Measurements from ENCODE around the gene PER2. TPM values are rescaled to one million over a fixed set of nuclear protein-coding genes. Genes with fewer than 3 reads are reported as not detected.

Gene PER2
- total and polyA plus RNA-seq, 2 experiments from 2014 or later = 2.3 to 6.2 TPM

DNA sequence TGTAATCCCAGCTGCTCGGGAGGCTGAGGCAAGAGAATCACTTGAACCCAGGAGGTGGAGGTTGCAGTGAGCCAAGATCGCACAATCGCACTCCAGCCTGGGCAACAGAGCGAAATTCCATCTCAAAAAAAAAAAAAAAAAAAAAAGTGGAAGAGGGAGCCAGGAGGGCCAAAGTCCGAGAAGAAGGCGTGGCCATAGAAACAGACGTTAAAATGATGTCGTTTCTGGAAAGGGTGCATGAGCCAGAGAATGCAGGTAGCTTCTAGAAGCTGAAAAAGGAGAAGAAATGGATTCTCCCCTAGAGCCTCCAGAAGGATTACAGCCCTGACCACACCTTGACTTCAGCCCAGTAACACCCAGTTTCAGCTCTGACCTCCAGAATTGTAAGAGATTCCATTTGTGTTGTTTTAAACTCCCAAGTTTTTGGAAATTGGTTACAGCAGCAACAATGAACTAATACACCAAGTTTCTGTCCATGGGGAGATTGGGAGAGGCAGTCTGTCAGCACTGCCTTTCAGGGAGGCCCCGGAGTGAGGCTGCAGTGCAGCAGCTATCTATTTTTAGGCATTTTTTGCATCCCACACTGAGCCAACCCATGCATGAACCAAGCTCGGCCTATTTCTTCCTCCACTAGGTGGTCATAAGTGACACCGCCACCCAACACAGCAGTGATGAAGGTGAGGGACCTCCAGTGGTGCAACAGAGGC is 17.7 kb upstream of the PER2 start:
- no peaks in the 10 kb centered on the region for H3K4me1 ChIP-seq (ENCODE audit: insufficient read depth)
- H3K9me3 ChIP-seq (ENCODE audit: low read depth) = no peaks in the 10 kb centered on the region
- H3K9ac ChIP-seq = no peak overlapping the region
- H2AFZ ChIP-seq = no peak overlapping the region
- H3K36me3 ChIP-seq (ENCODE audit: low read depth) = no peaks in the 10 kb centered on the region
- 69 to 72% methylated on average over 11 of the region's 11 CpGs for WGBS, 2 experiments (ENCODE audit: low coverage in 1 of 2, low lambda C conversion rate in 2 of 2, missing lambda C conversion rate in 2 of 2)
- H3K27me3 ChIP-seq (replicated peaks; ENCODE audit: insufficient read depth) = no peaks in the 10 kb centered on the region
- no peak overlapping the region for H3K4me3 ChIP-seq
- no peaks in the 10 kb centered on the region for H4K20me1 ChIP-seq (ENCODE audit: insufficient read depth)
- H3K9me2 ChIP-seq (ENCODE audit: insufficient read depth) = no peaks in the 10 kb centered on the region
- H3K27ac ChIP-seq = no peak overlapping the region
- TF ChIP-seq EZH2 (IDR thresholded peaks at IDR 0.05; ENCODE audit: insufficient read depth, poor library complexity, severe bottlenecking) = no peak
- TF ChIP-seq EZH2phosphoT487 (IDR thresholded peaks at IDR 0.05; ENCODE audit: insufficient read depth, low read depth) = no peak
- H3K79me2 ChIP-seq (ENCODE audit: insufficient read depth) = no peaks in the 10 kb centered on the region
- H3F3A ChIP-seq (ENCODE audit: insufficient read depth) = 0 out of 2 replicates have a peak, but pooled peaks cover 4% of the 10 kb centered on the region
- in situ Hi-C loops (cut with MboI) = no loop called here
- DNase-seq = no peak
- H3K4me2 ChIP-seq (ENCODE audit: unreplicated experiment) = no peak overlapping the region

DNA sequence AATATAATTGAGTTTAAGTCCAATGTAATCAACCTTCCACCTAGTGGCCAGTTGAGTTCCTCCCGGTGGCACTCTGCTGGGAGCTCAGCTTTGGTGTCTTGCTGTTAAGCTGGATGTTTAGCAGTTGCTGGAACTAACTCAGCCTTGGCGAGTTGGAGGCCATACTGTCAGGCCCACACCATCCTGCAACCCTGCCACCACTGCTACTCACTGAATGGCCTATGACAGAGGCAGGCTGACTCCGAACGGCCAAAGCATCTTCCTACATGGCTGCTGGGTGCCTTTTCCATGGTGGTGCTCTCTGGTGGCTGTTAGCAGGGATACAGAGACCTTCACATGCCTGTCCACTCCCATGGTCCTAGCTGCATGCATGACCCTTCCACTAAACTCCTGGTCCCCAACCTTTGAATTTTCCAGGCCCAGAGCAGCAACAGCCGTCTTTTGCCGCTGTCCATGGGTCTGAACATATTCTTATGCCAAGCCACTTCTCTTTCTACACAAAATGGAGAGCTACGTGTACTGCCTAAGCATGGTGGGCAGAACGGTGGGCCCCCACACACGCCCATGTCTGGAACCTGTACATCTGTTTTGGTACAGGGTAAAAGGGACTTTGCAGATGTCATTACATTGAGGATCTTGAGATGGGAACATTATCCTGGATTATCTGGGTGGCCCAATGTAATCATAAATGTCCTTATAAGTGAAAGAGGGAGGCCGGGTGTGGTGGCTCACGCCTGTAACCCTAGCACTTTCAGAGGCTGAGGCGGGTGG is 16.9 kb upstream of the PER2 start:
- H3K9me2 ChIP-seq (ENCODE audit: insufficient read depth) = no peaks in the 10 kb centered on the region
- TF ChIP-seq EZH2 (IDR thresholded peaks at IDR 0.05; ENCODE audit: insufficient read depth, poor library complexity, severe bottlenecking) (no peak), EZH2phosphoT487 (IDR thresholded peaks at IDR 0.05; ENCODE audit: insufficient read depth, low read depth) (no peak)
- H3K36me3 ChIP-seq (ENCODE audit: low read depth) = no peaks in the 10 kb centered on the region
- no peak overlapping the region for H3K9ac ChIP-seq
- no peaks in the 10 kb centered on the region for H3K9me3 ChIP-seq (ENCODE audit: low read depth)
- H3K27ac ChIP-seq = no peak overlapping the region
- H3K4me1 ChIP-seq (ENCODE audit: insufficient read depth) = no peaks in the 10 kb centered on the region
- in situ Hi-C loops (cut with MboI) = no loop called here
- H3K4me3 ChIP-seq = no peak overlapping the region
- H3K79me2 ChIP-seq (ENCODE audit: insufficient read depth) = no peaks in the 10 kb centered on the region
- no peak overlapping the region for H3K4me2 ChIP-seq (ENCODE audit: unreplicated experiment)
- H3F3A ChIP-seq (ENCODE audit: insufficient read depth) = 0 out of 2 replicates have a peak, but pooled peaks cover 4% of the 10 kb centered on the region
- no peaks in the 10 kb centered on the region for H4K20me1 ChIP-seq (ENCODE audit: insufficient read depth)
- no peaks in the 10 kb centered on the region for H3K27me3 ChIP-seq (replicated peaks; ENCODE audit: insufficient read depth)
- WGBS, 2 experiments (ENCODE audit: low coverage in 1 of 2, low lambda C conversion rate in 2 of 2, missing lambda C conversion rate in 2 of 2) = 78% methylated on average over 12 of the region's 12 CpGs
- no peak overlapping the region for H2AFZ ChIP-seq
- no peak for DNase-seq

- Histone ChIP-seq H3K27ac (no peak overlapping the region), H3K27me3 (replicated peaks; ENCODE audit: insufficient read depth) (no peaks in the 10 kb centered on the region; the same call in 1 of the 2 replicates), H3K9ac (no peak overlapping the region), H3K9me3 (ENCODE audit: low read depth) (no peaks in the 10 kb centered on the region), H3K4me2 (ENCODE audit: unreplicated experiment) (no peak overlapping the region), H2AFZ (no peak overlapping the region), H3K4me3 (no peak overlapping the region), H3F3A (ENCODE audit: insufficient read depth) (0 out of 2 replicates have a peak, but pooled peaks cover 4% of the 10 kb centered on the region), H3K9me2 (ENCODE audit: insufficient read depth) (no peaks in the 10 kb centered on the region), H3K36me3 (ENCODE audit: low read depth) (no peaks in the 10 kb centered on the region), H4K20me1 (ENCODE audit: insufficient read depth) (no peaks in the 10 kb centered on the region), H3K4me1 (ENCODE audit: insufficient read depth) (no peaks in the 10 kb centered on the region), H3K79me2 (ENCODE audit: insufficient read depth) (no peaks in the 10 kb centered on the region)
- TF ChIP-seq EZH2phosphoT487 (IDR thresholded peaks at IDR 0.05; ENCODE audit: insufficient read depth, low read depth) = no peak
- no peak for TF ChIP-seq EZH2 (IDR thresholded peaks at IDR 0.05; ENCODE audit: insufficient read depth, poor library complexity, severe bottlenecking)
- no peak for DNase-seq
- in situ Hi-C loops (cut with MboI) = no loop called here
- WGBS, 2 experiments (ENCODE audit: low coverage in 1 of 2, low lambda C conversion rate in 2 of 2, missing lambda C conversion rate in 2 of 2) = 81 to 85% methylated on average over 6 of the region's 6 CpGs
Measured at GRCh38 chr2:238304116-238304515, 15.7 kb upstream of the PER2 start.

DNA sequence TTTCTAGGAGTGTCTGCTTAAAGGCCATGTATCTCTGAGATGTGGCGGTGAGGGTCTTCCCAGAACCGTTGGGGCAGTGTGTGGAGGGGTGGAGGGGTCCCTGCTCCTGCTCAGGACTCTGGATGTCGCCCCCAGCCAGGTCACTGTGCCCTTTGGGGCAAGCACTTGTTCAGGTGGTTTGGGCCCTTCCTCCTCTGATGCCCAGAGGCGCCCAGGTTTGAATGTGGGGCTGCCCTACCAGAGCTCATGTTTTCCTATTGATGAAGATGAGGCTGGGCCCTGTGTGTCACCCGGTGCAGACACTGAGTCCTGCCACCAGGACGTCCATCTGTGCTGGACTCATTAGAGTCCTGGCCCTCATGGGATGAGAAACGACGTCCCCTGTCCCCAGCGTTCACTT is 14.3 kb upstream of the PER2 start:
- no peak for DNase-seq
- H3K27me3 ChIP-seq (replicated peaks; ENCODE audit: insufficient read depth) = no peaks in the 10 kb centered on the region; the same call in 1 of the 2 replicates
- H3F3A ChIP-seq (ENCODE audit: insufficient read depth) = 0 out of 2 replicates have a peak, but pooled peaks cover 4% of the 10 kb centered on the region
- no peaks in the 10 kb centered on the region for H3K9me2 ChIP-seq (ENCODE audit: insufficient read depth)
- H2AFZ ChIP-seq = no peak overlapping the region
- no peaks in the 10 kb centered on the region for H3K4me1 ChIP-seq (ENCODE audit: insufficient read depth)
- no peak for TF ChIP-seq EZH2 (IDR thresholded peaks at IDR 0.05; ENCODE audit: insufficient read depth, poor library complexity, severe bottlenecking)
- TF ChIP-seq EZH2phosphoT487 (IDR thresholded peaks at IDR 0.05; ENCODE audit: insufficient read depth, low read depth) = no peak
- H3K9ac ChIP-seq = no peak overlapping the region
- H3K79me2 ChIP-seq (ENCODE audit: insufficient read depth) = no peaks in the 10 kb centered on the region
- H3K9me3 ChIP-seq (ENCODE audit: low read depth) = no peaks in the 10 kb centered on the region
- WGBS, 2 experiments (ENCODE audit: low coverage in 1 of 2, low lambda C conversion rate in 2 of 2, missing lambda C conversion rate in 2 of 2) = 64 to 68% methylated on average over 9 of the region's 9 CpGs
- no peak overlapping the region for H3K27ac ChIP-seq
- no peaks in the 10 kb centered on the region for H3K36me3 ChIP-seq (ENCODE audit: low read depth)
- in situ Hi-C loops (cut with MboI) = no loop called here
- no peak overlapping the region for H3K4me2 ChIP-seq (ENCODE audit: unreplicated experiment)
- H4K20me1 ChIP-seq (ENCODE audit: insufficient read depth) = no peaks in the 10 kb centered on the region
- H3K4me3 ChIP-seq = no peak overlapping the region

All from GM23248 (cell line).